Stromal cell of bone marrow (primary cell): ENCODE results near the gene NPIPB6.
A peak's percentile ranks its signal among the peaks of the same experiment; 100 is the strongest.

ENCODE experiments used
- DNase-seq: peaks from one replicate; pipeline ENCODE4 v3.0.0-alpha.2; 2012; ENCODE audit warnings: low read depth

Gene NPIPB6

GRCh38 chr16:28321700-28322411 is 41.5 kb downstream of the NPIPB6 start:
- DNase-seq, result no peak

- DNase-seq, result no peak
Observed at GRCh38 chr16:28320741-28321140, 42.6 kb downstream of the NPIPB6 start.

DNA sequence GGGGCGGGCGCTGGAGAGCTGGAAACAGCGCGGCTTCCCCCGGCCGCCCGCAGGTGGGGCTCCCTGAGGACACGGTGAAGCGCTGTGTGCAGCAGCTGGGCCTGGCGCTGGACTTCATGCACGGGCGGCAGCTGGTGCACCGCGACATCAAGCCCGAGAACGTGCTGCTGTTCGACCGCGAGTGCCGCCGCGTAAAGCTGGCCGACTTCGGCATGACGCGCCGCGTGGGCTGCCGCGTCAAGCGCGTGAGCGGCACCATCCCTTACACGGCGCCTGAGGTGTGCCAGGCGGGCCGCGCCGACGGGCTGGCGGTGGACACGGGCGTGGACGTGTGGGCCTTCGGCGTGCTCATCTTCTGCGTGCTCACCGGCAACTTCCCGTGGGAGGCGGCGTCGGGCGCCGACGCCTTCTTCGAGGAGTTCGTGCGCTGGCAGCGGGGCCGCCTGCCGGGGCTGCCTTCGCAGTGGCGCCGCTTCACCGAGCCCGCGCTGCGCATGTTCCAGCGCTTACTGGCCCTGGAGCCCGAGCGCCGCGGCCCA is 43.2 kb downstream of the NPIPB6 start:
- DNase-seq, result no peak

- DNase-seq, result no peak
Observed at GRCh38 chr16:28319476-28320022, 43.8 kb downstream of the NPIPB6 start.

GRCh38 chr16:28318042-28318744 is 45.1 kb downstream of the NPIPB6 start:
- no peak for DNase-seq

- DNase-seq, result peak; percentile 5
Observed at GRCh38 chr16:28317040-28317880, 46.0 kb downstream of the NPIPB6 start.

DNA sequence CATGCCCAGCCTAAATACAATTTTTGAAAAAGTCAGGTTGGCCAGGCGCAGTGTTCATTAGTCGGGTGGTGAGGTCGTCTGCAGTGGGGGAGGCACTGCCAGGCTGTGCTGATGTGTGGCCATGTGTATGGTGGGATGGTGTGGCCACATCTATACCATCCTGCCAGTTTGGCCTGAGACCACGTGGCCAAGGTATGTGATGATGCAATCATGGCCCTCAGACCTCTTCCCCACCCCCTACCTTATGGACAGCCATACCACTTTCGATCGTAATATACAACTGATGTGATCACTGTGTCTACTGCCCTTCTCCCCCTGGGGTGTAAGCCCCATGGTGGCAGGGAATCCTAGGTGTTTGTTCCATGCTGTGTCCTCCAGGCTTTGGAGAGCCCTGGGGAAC is 47.3 kb downstream of the NPIPB6 start:
- DNase-seq, result no peak

GRCh38 chr16:28313587-28313986 is 49.7 kb downstream of the NPIPB6 start:
- DNase-seq, result no peak

DNA sequence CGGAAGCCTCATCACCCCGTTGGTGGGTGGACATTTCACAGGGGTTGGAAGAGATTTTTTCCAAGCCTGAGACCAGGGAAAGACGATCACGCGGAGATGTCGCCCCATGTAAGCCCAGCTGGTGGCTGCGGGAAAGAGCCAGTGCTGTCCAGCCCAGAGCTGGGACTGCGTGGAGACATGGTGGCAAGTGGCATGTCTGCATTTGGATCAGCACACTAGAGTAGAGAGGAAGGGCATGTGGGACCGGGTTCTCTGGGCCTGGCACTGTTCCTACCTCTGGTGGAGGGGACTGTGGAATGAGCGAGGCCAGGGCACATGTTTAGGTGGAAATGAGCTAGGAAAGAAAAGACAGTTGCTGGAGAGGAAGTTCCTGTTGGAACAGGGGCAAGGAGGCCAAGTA is 51.0 kb downstream of the NPIPB6 start:
- no peak for DNase-seq

- no peak for DNase-seq
Observed at GRCh38 chr16:28311913-28312312, 51.4 kb downstream of the NPIPB6 start.

- no peak for DNase-seq
Observed at GRCh38 chr16:28311413-28311812, 51.9 kb downstream of the NPIPB6 start.

DNA sequence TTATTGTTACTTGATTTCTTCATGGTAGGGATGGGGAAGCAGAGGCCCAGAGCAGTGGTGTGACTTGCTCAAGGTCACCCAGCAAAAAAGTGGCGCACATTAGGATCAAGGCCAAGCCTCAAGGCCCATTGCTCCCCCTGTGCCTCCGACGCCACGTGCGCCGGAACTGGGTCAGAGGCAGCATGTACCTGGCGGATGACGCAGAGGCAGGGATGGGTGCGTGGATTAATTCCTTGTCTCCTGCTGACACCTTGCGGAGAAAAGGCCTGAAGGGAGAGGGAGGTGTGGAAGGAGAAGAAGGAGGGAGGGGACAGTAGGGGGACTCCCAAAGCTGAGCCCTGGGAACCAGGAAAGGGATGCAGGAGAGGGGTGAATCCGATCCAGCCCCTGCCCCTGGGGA is 52.5 kb downstream of the NPIPB6 start:
- DNase-seq, result no peak

DNA sequence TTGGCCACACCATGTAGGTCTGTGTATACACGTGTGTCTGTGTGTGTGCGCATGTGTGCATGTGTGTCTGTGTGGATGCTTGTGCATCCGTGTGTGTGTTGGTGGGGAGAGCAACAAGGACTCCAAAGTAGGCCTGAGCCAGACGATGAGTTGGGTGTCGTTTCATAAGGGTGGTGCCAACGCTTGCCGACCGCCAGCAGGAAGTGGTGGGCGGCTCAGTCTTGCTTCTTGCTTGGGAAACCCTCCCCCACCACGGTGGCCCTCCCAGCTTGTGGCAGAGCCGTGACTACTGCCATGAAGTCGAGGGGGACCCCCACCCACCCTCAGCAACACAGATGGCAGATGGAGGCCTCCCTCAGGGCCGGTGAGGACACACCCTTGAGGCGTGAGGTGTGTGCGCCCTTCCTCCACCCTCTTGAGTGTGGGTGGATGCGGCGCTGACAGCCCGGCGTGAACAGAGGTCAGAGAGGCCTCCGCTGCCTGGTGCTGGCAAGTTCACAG is 53.4 kb downstream of the NPIPB6 start:
- DNase-seq, result no peak

- no peak for DNase-seq
Observed at GRCh38 chr16:28308794-28309584, 54.3 kb downstream of the NPIPB6 start.

DNA sequence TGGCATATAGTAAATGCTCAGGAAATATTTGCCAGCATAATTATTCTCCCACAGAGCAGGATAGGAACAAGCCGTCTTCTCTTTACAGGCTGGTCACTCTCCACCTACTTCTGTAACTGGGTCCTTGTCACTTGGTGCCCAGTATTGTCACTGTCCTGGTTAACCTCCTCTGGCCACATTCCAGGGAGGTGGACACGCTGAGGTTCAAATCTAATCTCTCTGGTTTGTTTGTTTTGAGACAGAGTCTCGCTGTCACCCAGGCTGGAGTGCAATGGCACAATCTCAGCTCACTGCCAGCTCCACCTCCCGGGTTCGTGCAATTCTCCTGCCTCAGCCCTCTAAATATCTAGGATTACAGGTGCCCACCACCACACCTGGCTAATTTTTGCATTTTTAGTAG is 55.4 kb downstream of the NPIPB6 start:
- no peak for DNase-seq

- peak; percentile 6 for DNase-seq
Observed at GRCh38 chr16:28304214-28304613, 59.1 kb downstream of the NPIPB6 start.

- no peak for DNase-seq
Observed at GRCh38 chr16:28303132-28303531, 60.2 kb downstream of the NPIPB6 start.

GRCh38 chr16:28301620-28302019 is 61.7 kb downstream of the NPIPB6 start:
- DNase-seq, result no peak

DNA sequence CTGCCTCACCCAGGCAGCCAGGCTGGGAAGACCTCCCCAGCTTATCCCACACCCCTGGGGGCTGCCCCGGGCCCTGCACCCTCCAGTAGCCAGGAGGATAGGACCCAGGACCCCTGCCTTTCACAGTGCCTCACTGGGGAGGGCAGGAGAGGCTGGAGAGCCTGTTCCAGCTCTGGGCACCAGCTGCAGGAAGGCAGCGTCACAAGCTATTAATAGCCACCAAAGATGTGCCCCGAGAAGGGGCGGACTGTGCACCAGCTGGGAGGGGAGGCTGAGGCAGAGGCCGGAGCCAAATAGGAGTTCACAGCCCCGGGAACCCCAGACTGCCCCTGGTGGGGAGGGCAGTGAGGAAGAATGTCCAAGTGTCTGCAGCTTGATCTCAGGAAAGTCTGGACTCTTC is 62.2 kb downstream of the NPIPB6 start:
- DNase-seq, result no peak

DNA sequence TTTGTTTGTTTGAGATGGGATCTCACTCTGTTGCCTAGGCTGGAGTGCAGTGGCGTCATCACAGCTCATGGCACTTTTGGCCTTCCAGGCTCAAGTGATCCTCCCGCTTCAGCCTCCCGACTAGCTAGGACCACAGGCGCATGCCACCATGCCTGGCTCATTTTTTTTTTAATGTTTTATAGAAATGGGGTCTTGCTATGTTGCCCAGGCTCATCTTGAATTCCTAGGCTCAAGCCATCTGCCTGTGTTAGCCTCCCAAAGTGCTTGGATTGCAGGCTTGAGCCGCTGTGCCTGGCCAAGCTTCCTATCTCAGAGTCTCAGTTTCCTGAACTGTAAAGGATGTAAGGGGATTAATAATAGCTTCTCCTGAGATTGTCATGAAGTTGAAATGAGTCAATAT is 63.0 kb downstream of the NPIPB6 start:
- DNase-seq, result no peak

GRCh38 chr16:28298511-28298878 is 64.8 kb downstream of the NPIPB6 start:
- DNase-seq, result no peak
